Umbilical cord (tissue), 2 donors: ENCODE results near the gene WEE1. TPM values are rescaled to one million over a fixed set of nuclear protein-coding genes. Genes with fewer than 3 reads are reported as not detected.
"Not testable (repeated sequence)": the region's sequence is repeated elsewhere in the genome, so short reads cannot be mapped to it uniquely, and the experiment has no call there.

ENCODE experiments used
- DNase-seq: peaks from one replicate; pipeline ENCODE4 v3.0.0-alpha.2; 2015; ENCODE audit warnings: low spot score
- total RNA-seq: library from RNA; depleted of rRNA; stranded (reverse); fragments of >200 nt; gene quantifications from one replicate; pipeline ENCODE4 v1.2.3, GENCODE V29; 2014; ENCODE audit warnings: low replicate concordance; ENCODE audit not compliant: insufficient read depth

Gene WEE1
- 129 TPM for total RNA-seq

- peak; percentile 99 for DNase-seq
These were observed at the start of gene WEE1 for GRCh38 chr11:9573052-9573774. TSS of gene WEE1 (plus strand) at chr11:9573670. CDS start at chr11:9573934, 264 bp downstream.

GRCh38 chr11:9524001-9524400, 49.5 kb upstream of the WEE1 start:
- peak; percentile 17 for DNase-seq

GRCh38 chr11:9525116-9525515, 48.4 kb upstream of the WEE1 start:
- DNase-seq: no peak

GRCh38 chr11:9527481-9528135, 45.9 kb upstream of the WEE1 start:
- DNase-seq: peak; percentile 60

- no peak for DNase-seq
These were observed 45.4 kb upstream of the WEE1 start for GRCh38 chr11:9528136-9528501.

GRCh38 chr11:9528573-9529333, 44.7 kb upstream of the WEE1 start:
- DNase-seq: peak; percentile 9

- DNase-seq: peak; percentile 62
These were observed 44.2 kb upstream of the WEE1 start for GRCh38 chr11:9529334-9529650.

GRCh38 chr11:9530020-9530621, 43.3 kb upstream of the WEE1 start:
- DNase-seq: peak; percentile 41

- DNase-seq: no peak
These were observed 42.4 kb upstream of the WEE1 start for GRCh38 chr11:9530901-9531625.

- no peak for DNase-seq
These were observed 40.4 kb upstream of the WEE1 start for GRCh38 chr11:9533058-9533457.

- DNase-seq: no peak
These were observed 39.6 kb upstream of the WEE1 start for GRCh38 chr11:9533736-9534473.

- peak; percentile 24 for DNase-seq
These were observed 38.2 kb upstream of the WEE1 start for GRCh38 chr11:9535189-9535781.

GRCh38 chr11:9538548-9538947, 34.9 kb upstream of the WEE1 start:
- no peak for DNase-seq

- not testable (repeated sequence) for DNase-seq
These were observed 24.3 kb upstream of the WEE1 start for GRCh38 chr11:9549216-9549615.

- no peak for DNase-seq
These were observed 23.3 kb upstream of the WEE1 start for GRCh38 chr11:9550191-9550628.

- no peak for DNase-seq
These were observed 12.0 kb upstream of the WEE1 start for GRCh38 chr11:9561279-9561982.

- no peak for DNase-seq
These were observed 10.8 kb upstream of the WEE1 start for GRCh38 chr11:9562716-9563115.

GRCh38 chr11:9563196-9563730, 10.2 kb upstream of the WEE1 start:
- no peak for DNase-seq

GRCh38 chr11:9565822-9566560, 7.5 kb upstream of the WEE1 start:
- DNase-seq: peak; percentile 99
